GM18519 (cell line): Measurements from ENCODE around the gene AAK1.
"Not testable (repeated sequence)": the region's sequence is repeated elsewhere in the genome, so short reads cannot be mapped to it uniquely, and the experiment has no call there.

ENCODE experiments used
- ATAC-seq: cut with Tn5 transposase; IDR thresholded peaks from one replicate; pipeline ENCODE4 v1.9.1; 2021; ENCODE audit warnings: mild to moderate bottlenecking, moderate library complexity; ENCODE audit not compliant: unreplicated experiment, low FRiP score

Gene AAK1

DNA sequence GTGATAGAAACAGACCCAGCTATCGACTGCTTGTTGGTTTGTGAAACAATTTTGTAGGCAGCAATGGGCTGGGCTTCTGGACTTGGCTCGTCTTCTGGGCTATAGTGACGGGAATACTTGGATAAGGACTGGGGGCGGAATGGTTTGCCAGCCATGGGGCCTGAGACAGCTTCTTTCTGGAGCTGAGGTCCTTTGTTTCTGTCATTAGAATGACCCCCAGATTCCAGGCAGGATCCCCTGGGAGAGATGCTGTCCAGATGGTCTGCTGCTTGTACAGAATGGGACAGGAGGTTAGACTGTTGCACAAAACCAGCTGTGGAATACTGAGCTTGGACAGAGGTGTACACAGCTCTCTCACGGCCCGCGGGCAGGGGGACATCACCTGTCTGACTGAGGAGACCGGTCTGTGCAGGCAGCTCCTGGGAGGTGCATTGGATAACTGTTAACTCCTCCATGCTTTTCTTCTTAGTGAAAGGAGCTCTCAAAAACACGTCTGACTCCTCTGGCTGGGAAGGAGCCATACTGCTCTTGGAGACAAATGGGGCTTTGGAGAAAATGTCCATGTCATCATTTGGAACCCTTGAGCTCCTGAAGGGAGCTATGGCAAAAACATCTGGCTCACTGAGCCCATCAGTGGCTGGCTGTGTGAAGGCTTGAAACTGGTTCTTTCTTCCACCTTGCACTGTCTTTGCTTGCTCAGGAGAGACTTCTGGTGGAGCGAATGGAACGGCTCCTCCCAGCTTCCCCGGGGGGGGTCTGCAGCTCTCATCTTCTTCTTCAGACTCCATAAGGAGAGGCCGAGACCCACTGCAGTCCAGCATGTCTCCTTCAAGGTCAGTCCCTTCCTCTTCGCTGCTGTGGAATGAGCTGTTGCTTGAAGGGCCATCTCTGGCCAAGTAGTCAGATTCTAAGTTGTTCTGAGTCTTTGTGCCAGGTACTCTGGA lies 177.8 kb downstream of the AAK1 start:
- no peak for ATAC-seq

DNA sequence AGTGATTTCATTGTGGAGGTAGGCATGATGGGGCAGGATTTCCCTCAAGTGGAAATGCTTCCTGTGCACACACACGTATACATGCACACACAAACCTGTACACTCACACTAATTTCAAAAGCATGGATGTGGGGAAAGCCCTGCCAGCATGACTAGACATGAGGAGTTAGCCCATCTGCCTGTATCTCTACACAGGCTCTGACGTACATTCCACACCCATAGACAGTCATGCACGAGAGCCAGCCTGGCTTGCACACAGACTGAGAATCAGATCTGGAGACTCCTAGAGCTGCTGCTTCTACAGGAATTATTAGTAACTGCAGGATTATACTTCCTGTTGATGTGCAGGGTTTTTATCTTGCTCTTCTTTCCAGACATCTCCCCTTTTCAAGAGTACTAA lies 179.0 kb downstream of the AAK1 start:
- ATAC-seq: no peak

DNA sequence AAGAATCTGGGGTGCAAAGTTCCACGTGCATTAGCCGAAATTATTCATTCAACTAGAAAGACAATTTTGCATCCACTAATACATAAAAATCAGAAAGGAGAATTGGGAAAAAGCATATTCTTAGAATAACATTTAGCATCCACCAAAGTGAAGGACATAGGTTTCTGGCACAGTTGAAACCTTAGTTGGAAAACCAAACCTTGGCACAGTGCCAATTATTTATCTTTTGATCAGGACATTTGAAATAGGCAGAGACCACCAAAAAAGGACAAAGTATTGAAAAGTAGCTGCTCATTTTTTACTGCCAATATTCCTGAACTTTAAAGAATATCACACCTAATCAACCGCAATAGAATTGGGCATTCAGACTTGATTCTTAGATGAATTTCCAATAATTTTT lies 180.8 kb downstream of the AAK1 start:
- ATAC-seq: no peak

DNA sequence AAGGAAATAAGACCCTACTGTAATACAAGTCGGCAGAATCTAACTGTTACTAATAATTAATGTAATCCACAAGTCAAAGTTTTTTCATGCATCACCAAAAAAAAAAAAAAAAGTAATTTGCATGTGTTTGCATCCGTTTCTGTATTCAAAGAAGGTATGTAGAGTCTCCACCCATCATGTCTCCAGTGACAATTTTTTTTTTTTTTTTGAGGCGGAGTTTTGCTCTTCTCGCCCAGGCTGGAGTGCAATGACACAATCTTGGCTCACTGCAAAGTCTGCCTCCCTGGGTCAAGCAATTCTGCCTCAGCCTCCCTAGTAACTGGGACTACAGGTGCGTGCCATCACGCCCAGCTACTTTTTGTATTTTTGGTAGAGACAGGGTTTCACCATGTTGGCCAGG lies 182.1 kb downstream of the AAK1 start:
- no peak for ATAC-seq

DNA sequence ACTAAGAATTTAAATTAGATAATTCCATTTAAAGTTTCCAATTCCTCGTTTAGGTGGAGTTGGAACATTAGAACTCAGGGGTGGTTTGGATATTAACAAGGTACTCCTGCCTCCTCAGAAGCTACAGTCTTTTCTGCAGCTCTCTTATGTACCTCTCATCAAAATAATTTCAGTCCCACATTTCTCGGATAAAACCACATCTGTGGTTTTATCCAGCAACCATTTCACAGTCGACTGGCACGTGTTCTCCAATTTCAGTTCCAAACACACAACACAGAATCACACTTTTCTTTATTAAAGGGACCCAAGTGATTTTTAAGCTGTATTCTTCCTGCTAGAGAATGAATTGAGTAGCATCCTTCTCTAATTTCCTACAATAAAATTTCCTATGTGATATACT lies 183.6 kb downstream of the AAK1 start:
- ATAC-seq: no peak

DNA sequence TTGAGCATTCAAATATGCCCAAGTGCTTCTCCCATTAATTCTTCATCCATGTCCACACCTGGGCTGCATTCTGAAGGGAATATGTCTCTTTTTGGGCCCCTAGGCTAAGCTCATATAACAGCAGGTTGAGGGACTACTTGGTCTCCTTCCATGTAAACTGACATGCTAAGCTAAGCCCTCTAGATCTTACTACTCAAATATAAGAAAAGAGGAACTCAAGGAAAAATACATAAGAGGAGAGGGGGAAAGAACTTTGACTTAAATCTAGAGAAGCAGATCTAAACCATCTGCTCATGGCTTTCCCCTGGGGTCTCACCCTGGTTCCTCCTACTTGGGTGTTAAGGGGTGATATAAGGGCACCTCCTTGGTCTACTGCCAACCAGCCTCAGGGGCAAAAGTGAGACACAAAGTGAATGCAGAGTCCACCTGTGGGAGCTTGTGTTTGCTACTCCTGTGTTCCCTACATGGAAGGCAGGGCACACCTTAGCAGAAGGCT lies 186.5 kb downstream of the AAK1 start:
- ATAC-seq: no peak

DNA sequence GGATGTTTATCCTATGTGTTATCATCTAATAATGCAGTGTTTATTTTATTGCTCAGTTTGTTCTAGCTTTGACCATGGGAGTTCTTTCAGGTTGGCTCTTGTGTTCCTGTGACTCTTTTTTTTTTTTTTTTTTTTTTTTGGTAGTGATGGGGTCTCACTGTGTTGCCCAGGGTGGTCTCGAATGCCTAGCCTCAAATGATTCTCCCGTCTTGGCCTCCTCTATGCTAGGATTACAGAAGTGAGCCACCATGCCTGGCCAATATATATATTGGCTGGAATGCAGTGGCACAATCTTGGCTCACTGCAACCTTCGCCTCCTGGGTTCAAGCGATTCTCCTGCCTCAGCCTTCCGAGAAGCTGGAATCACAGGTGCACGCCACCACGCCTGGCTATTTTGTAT lies 187.4 kb downstream of the AAK1 start:
- no peak for ATAC-seq

DNA sequence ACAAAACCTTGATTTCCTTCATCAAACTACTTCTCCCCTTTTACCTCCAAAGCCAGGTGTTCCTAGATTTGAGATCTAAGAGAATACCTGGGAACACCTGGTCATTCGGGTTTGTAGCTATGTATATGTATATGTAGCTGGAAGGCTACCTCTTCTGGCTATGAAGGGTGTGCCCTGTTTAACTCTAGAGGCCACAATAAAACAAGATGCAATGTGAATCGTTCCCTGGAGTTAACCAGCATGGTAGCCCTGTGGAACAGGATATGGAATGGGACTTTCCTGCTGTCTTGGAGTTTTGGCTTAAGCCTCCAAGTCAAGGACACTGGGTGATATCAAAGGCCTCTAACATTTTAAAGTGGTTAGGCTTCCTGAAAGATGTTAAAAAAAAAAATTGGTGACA lies 188.6 kb downstream of the AAK1 start:
- no peak for ATAC-seq

DNA sequence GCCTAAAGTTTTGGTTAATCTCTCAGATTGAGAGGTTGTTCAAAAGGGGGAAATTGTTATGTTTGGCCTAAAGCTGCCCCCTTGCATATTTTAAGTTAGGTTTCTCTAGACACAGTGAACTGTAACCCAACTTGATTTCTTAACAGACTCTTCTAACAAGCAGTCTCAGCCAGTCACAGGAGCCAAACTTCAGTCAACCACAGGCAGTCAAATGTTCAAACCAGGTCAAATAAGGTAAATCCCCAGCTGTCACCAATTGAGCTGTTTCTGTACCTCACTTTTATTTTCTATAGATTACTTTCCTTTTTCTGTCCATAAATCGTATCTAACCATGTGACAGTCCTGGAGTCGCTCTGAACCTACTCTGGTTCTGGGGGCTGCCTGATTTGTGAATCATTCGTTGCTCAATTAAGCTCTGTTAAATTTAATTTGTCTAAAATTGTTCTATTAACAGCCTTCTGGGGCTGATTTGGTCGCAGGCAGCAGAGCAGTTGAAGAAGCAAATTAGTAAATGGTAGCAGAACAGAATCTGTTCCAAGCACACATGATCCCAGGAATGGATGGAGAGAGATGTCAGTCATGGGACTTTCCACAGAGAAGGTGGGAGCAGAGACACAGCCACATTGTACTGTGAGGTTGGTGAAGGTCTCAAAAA lies 189.9 kb downstream of the AAK1 start:
- ATAC-seq: peak; percentile 91

DNA sequence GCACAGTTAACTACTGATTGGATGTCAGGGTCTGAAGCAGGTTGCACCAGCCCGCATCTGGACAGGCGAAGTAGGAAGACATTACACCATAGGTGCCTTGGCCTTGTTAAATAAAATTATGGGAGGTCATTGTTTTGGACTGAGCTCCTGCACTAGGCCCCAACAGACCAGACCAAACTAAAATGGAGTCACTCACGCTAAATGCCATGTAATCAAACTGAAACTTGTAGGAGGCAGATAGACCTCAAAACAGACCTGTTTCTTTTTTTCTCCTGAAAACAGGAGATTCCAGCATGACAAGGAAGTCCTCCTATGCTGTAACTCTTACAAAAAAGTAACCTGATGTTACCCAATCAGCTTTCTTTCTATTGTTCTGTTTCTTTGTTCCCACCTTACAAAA lies 190.9 kb downstream of the AAK1 start:
- no peak for ATAC-seq

DNA sequence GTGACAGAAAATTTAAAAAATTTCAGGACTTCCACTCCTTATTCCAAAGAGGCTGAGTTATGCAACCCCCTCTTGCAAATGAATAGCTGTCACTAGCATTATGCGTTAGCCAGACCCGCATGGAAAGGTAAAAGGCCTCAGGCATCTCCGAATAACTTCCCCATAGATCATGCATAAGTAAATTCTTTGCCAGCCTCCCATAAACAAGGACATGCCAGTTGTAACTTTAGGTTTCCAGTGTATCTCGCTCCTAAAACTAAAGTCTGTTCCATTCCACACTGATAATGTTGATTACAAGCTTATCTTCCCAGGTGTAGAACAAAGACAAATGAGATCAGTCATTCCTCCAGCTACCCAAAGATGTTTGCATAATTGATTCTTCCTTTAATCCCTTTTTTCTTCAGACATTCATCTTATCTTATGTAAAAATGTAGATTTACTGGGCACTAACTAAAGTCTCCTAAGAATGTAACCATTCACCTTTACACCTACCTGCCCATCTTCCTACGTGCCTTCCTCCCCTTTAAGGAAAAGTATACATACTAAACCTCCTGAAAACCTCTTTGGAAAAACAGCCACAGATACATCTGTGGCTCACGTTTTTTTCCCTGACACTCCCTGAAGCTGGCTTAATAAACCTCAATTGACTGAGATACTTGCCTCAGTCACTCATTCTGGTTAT lies 192.7 kb downstream of the AAK1 start:
- no peak for ATAC-seq

DNA sequence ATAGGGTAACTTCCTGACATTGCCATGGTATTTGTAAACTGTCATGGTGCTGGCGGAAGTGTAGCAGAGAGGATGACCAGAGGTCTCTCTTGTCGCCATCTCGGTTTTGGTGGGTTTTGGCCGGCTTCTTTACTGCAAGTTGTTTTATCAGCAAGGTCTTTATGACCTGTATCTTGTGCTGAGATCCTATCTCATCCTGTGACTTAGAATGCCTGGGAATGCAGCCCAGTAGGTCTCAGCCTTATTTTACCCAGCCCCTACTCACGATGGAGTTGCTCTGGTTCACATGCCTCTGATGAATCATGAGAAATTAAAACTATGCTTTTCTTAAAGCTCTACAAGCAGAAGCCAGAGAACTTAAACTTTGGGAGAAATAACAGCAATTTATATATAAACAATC lies 193.6 kb downstream of the AAK1 start:
- no peak for ATAC-seq

DNA sequence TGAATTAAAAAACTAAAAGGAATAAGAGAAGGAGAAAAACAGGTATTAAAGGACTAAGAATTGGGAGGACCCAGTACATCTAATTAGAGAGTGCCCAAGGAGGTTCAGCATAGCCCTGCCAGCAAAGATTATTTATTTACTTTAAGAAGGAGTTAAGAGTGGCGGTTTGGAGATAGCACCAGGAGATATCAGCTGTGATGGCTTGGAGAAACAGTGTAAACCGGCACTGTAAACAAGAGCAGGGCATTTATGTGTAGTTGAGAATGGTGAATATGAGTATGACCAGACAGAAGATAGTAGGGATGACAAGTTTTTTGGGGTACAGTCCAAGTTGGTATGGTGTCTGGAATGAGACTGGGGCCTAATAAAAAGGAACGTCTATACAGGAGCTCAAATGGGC lies 199.9 kb downstream of the AAK1 start:
- ATAC-seq: not testable (repeated sequence)

DNA sequence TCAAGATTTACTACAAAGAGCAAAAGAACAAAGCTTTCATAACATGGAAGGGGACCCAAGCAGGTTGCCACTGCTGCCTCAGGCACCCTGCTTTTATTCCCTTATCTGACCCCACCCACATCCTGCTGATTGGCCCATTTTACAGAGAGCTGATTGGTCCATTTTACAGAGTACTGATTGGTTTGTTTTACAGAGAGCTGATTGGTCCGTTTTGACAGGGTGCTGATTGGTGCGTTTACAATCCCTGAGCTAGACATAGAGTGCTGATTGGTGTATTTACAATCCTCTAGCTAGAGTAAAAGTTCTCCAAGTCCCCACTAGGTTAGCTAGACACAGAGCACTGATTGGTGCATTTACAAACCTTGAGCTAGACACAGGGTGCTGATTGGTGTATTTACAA lies 204.0 kb downstream of the AAK1 start:
- ATAC-seq: not testable (repeated sequence)

DNA sequence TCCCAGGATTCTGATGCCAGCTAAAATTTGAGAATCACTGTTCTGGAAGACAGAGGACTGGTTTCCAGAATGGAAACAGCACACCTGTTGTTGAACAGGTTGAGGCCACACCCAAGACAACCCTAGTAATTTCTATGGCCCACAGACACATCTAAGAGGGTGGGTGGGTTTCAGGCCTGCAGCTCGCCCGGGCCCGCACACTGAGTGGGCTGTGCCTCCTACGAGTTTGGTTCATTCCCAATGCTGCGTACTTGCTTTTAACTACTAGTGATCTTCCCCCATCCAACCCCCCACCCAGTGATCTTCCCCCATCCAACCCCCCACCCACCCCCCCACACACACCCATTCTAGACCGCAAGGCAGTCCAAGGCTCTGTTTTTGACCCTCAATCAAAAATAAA lies 205.0 kb downstream of the AAK1 start:
- ATAC-seq: no peak

DNA sequence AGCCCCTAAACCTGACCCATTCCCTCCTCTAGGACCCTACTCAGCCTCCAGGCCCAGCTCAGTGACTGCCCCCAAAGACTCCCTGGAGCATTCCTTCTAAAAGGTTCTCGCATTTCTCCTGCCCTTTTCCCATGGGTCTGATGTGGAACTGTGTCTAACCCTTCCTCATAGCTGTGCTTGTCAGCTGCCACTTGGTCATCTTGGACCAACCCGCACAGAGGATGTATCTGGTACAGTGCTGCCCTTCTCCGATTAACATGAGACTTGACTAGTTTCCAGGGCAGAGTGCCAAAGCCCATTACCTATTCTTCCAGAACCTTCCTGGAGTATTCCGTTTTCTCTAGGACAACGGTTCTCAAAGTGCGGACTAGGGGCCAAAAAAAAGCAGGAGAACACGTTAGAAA lies 205.8 kb downstream of the AAK1 start:
- ATAC-seq: no peak

DNA sequence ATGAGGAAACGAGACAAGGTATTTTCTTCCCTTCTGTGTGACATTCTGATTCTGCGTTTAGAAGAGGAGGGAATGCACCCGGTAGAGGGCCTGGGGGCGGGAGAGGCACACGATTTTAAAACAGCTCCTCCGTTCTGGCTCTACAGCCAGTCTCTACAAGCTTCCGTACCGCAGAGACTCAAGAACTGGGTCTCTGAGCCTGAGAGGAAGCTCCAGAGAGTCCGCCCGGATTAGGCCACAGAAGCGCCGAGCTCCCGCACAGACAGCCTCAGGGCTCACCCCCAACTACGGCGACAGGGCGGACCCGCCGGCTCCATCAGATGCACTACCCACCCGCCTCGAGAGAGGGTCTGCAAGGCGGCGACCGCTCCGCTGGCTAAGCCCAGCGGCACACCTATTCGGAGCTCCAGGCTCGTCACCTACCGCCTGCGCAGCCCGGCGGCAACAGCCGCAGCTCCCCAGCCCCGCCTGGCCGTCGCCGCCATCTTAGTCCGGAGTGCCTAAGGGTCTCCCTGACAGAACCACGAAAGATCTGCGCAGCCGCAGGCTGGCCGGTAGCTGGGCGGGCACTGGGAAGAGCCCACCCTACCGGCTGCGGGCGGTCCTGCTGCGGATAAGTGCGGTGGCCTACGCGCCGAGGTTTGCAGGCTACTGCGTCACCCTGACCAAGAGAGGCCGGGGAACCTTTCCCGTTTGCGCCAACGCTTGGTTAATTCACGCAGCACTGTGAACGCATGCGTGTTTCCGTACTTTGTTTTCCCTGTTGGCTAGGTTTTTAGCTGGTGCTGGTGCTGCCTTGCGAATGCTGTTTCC lies 206.4 kb downstream of the AAK1 start, which contains the start of gene NFU1:
NFU1 (minus strand) TSS at position 498 of the 813 bp plus-strand sequence; CDS start at position 485, 13 bp downstream.
- peak; percentile 96 for ATAC-seq

DNA sequence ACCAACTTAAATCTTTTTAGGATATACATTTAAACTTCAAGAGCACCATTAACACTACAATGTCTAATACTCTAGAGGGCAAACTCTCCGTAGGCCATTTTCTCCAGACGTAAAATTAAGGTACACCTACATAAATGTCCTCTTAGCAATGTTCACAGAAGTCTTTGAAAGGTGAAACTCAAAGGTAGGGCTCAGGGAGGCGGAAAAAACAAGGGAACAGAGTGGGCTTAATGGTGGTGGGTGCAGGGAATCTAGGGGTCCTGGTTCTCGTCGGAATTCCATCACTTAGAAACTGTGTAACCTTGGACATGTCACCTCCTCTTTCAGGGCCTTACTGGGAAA lies 207.0 kb downstream of the AAK1 start:
- no peak for ATAC-seq

DNA sequence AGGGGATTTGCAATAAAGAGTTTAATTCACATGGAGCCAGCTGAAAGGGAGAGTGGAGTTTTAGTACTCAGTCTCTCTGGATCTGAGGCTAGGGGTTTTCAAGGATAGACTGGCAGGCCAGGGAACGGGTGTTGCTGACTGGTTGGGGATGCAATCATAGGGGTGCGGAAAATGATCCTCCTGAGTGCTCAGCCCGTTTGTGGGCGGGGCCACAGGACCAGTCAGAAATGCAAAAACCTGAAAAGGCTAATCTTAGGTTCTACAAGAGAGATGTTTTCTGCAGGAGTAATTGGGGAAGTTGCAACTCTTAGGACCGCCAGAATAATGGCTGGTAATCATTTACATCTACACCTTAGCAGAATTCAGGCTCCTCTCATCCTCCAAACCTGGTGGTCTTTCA lies 208.8 kb downstream of the AAK1 start:
- ATAC-seq: no peak

DNA sequence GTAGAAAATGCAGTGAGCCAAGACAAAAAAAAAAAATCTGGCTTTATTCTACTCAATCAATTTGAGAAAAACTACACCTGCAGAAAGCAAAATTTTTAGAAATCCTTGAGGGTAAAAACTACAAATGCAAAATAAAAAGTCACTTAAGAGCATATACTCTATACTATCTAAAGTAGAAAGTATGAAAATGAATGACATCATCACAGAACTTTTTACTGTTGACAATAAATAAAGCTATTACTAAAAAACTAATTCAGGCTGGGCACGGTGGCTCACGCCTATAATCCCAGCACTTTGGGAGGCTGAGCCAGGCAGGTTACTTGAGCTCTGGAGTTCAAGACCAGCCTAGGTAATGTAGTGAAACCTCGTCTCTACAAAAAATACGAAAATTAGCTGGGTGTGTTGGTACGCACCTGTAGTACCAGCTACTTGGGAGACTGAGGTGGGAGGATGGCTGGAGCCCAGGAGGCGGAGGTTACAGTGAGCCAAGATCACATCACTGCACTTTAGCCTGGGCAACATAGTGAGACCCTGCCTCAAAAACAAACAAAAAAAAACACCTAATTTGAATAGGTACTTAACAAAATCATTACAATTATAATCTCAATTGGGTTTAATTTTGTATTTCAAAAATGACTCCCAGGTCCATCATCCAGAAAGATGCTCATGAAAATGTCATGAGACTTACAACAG lies 213.9 kb downstream of the AAK1 start:
- ATAC-seq: no peak
